HEK293T (cell line): ENCODE results near the gene ETV6.

Source experiments
- CTCF ChIA-PET: fragments of 350-600 bp; formaldehyde crosslinking; extraction: SDS; loops from one replicate; lab custom pipeline; 2021; ENCODE audit warnings: antibody characterized with exemption, inconsistent platforms; lab: Yijun Ruan, JAX
- POLR2A ChIA-PET: fragments of 350-600 bp; formaldehyde crosslinking; extraction: SDS; loops from one replicate; lab custom pipeline; 2020; ENCODE audit warnings: antibody characterized with exemption, inconsistent platforms; lab: Yijun Ruan, JAX
- DNase-seq: peaks from one replicate; pipeline ENCODE4 v3.0.0; 2012; ENCODE audit warnings: mixed read lengths; ENCODE audit errors: extremely low spot score
- ARNT ChIP-seq: fragments of 450-650 bp; IDR thresholded peaks from 2 replicates; pipeline ENCODE4 v1.6.1; 2017; ENCODE audit warnings: mild to moderate bottlenecking
- BHLHE40 ChIP-seq: fragments of 450-650 bp; IDR thresholded peaks from 2 replicates; pipeline ENCODE4 v1.6.1; 2016; ENCODE audit warnings: mild to moderate bottlenecking, moderate library complexity, borderline replicate concordance
- CTBP1 ChIP-seq: fragments of 450-650 bp; IDR thresholded peaks from 2 replicates; pipeline ENCODE4 v1.6.1; 2016; ENCODE audit warnings: borderline replicate concordance
- ELF4 ChIP-seq: fragments of 450-650 bp; IDR thresholded peaks from 2 replicates; pipeline ENCODE4 v1.6.1; 2017; ENCODE audit warnings: antibody characterized with exemption
- FOXA1 ChIP-seq: fragments of 450-650 bp; IDR thresholded peaks from 2 replicates; pipeline ENCODE4 v1.6.1; 2016; ENCODE audit warnings: mild to moderate bottlenecking
- FOXK2 ChIP-seq: fragments of 450-650 bp; IDR thresholded peaks from 2 replicates; pipeline ENCODE4 v1.6.1; 2016; ENCODE audit warnings: mild to moderate bottlenecking
- FOXM1 ChIP-seq: fragments of 450-650 bp; IDR thresholded peaks from 2 replicates; pipeline ENCODE4 v1.6.1; 2017; ENCODE audit warnings: mild to moderate bottlenecking, borderline replicate concordance
- HDGF ChIP-seq: fragments of 450-650 bp; IDR thresholded peaks from 2 replicates; pipeline ENCODE4 v1.6.1; 2017; ENCODE audit warnings: antibody characterized with exemption, borderline replicate concordance
- L3MBTL2 ChIP-seq: fragments of 450-650 bp; conservative IDR thresholded peaks from 2 replicates; pipeline ENCODE4 v1.6.1; 2016; ENCODE audit warnings: mild to moderate bottlenecking
- LEF1 ChIP-seq: fragments of 450-650 bp; IDR thresholded peaks from 2 replicates; pipeline ENCODE4 v1.6.1; 2017; ENCODE audit warnings: mild to moderate bottlenecking, borderline replicate concordance
- NFRKB ChIP-seq: fragments of 450-650 bp; IDR thresholded peaks from 2 replicates; pipeline ENCODE4 v1.6.1; 2016; ENCODE audit warnings: mild to moderate bottlenecking, moderate library complexity
- SP1 ChIP-seq: fragments of 450-650 bp; IDR thresholded peaks from 2 replicates; pipeline ENCODE4 v1.6.1; 2017
- SUZ12 ChIP-seq: fragments of 450-650 bp; IDR thresholded peaks from 2 replicates; pipeline ENCODE4 v1.6.1; 2016; ENCODE audit warnings: mild to moderate bottlenecking
- TARDBP ChIP-seq: fragments of 450-650 bp; IDR thresholded peaks from 2 replicates; pipeline ENCODE4 v1.6.1; 2016
- ZNF384 ChIP-seq: fragments of 450-650 bp; IDR thresholded peaks from 2 replicates; pipeline ENCODE4 v1.6.1; 2016
- TF ChIP-seq, protein P1 (sequence below): fragments of 450-650 bp; IDR thresholded peaks from 2 replicates; pipeline ENCODE4 v1.6.1; 2016

The ETV6 gene

DNA sequence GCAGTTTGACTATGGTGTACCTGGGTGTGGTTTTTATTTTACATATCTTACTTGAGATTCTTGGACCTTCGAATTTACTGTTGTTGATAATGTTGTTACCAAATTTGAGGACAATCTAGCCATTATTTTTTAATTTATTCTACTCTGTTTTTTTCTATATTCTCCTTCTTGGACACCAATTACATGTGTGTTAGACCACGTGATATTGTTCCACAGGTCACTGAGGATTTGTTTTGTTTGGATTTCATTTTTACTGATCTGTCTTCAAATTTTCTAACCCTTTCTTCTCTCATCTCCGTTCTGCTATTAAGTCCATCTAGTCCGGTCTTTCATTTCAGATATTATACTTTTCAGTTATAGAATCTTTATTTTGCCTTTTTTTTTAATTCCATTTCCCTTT, 216.3 kb downstream of the ETV6 start:
- ChIA-PET POLR2A (no interaction called here), CTCF (no interaction called here)
- TF ChIP-seq L3MBTL2 = no peak
- no peak for TF ChIP-seq SUZ12
- DNase-seq = no peak

DNA sequence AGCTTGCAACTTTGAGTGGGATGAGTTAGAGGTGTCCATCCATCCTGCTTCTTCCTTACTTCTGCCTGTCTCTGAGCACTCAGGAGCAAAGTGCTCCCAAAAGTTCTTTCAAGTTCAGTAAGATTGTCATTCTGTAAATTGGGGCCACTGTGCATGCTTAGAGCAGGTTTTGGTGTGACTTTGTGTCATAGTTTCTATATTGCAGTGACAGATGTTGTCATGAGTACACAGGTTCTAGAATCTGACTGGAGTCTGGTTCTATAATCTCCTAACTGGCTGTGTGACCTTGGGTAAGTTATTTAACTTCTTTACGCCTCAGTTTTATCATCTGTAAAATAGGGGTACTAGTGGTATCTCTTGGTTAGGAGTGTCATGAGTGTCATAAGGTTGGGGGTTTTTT, 218.6 kb downstream of the ETV6 start:
- CTCF ChIA-PET = no interaction called here
- POLR2A ChIA-PET = no interaction called here
- no peak for DNase-seq
- TF ChIP-seq LEF1 = no peak
- TF ChIP-seq FOXA1 = no peak
- TF ChIP-seq ZNF384 = no peak
- TF ChIP-seq ARNT = no peak
- TF ChIP-seq, protein P1, sequence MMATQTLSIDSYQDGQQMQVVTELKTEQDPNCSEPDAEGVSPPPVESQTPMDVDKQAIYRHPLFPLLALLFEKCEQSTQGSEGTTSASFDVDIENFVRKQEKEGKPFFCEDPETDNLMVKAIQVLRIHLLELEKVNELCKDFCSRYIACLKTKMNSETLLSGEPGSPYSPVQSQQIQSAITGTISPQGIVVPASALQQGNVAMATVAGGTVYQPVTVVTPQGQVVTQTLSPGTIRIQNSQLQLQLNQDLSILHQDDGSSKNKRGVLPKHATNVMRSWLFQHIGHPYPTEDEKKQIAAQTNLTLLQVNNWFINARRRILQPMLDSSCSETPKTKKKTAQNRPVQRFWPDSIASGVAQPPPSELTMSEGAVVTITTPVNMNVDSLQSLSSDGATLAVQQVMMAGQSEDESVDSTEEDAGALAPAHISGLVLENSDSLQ = no peak
- TF ChIP-seq FOXK2 = no peak
- TF ChIP-seq SUZ12 = no peak
- no peak for TF ChIP-seq FOXM1
- no peak for TF ChIP-seq BHLHE40
- no peak for TF ChIP-seq TARDBP

DNA sequence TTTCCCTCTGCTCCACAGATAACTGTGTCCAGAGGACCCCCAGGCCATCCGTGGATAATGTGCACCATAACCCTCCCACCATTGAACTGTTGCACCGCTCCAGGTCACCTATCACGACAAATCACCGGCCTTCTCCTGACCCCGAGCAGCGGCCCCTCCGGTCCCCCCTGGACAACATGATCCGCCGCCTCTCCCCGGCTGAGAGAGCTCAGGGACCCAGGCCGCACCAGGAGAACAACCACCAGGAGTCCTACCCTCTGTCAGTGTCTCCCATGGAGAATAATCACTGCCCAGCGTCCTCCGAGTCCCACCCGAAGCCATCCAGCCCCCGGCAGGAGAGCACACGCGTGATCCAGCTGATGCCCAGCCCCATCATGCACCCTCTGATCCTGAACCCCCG, 219.9 kb downstream of the ETV6 start:
- ChIA-PET CTCF (no interaction called here), POLR2A (no interaction called here)
- DNase-seq = no peak
- TF ChIP-seq CTBP1 (no peak), LEF1 (no peak), FOXK2 (no peak), FOXA1 (no peak), ARNT (no peak), ZNF384 (no peak), NFRKB (no peak), SP1 (no peak), HDGF (no peak), SUZ12 (no peak), L3MBTL2 (no peak), ELF4 (no peak), TARDBP (no peak), BHLHE40 (no peak)
- TF ChIP-seq, protein P1 = no peak

DNA sequence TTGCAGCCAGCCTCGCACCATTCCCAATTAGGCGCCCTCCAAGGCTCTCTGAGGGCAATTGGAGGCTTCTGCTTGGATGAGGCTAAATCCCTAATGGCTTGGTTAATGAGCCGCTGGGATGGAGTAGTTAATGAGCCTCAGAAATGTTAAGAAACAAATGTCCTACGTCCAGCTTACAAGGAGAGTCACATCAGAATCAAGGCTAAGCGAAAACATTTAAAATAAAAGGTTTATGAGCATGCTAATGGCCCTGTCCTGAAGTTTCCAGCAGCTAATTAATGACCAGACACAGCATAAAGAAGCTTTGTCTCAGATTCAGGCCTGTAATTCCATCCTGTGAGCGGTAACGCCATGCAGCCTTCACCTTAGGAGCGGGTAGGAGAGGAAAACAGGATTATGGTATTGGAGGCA, 220.6 kb downstream of the ETV6 start:
- DNase-seq = no peak
- ChIA-PET POLR2A (no interaction called here), CTCF (no interaction called here)
- TF ChIP-seq TARDBP (no peak), CTBP1 (no peak), LEF1 (no peak), BHLHE40 (no peak), ARNT (no peak), FOXA1 (no peak), ELF4 (no peak), SP1 (no peak), NFRKB (no peak), HDGF (no peak), ZNF384 (no peak), SUZ12 (no peak), FOXK2 (no peak)
- TF ChIP-seq, protein P1 = no peak

DNA sequence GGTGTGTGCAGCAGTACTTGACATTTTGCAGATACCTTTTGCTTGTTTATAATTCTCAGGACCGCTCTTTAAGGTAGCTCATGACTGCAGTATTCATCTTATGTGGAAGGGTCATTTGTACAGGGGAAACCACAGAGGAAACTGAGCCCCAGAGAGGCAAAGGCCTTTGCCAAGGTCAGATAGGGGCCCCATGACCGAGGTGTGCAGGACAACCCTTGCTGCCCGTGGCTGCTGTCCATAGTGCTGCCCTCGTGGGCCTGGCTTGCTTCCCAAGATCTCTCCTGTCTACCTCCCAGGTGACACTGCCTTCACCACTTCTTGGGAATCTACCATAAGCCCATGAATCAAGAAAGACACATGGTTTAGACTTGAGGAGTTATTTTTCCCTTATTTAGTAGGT, 222.6 kb downstream of the ETV6 start:
- POLR2A ChIA-PET = interaction anchor here (0.9 kb wide), 1 partner anchor 36 kb away, joined by 3 read pairs; no protein-coding TSS in a partner anchor
- DNase-seq = no peak
- CTCF ChIA-PET = no interaction called here
- TF ChIP-seq BHLHE40 (no peak), FOXA1 (no peak), TARDBP (no peak), FOXM1 (no peak), ZNF384 (no peak), LEF1 (no peak), ELF4 (no peak), NFRKB (no peak), SP1 (no peak), ARNT (no peak), HDGF (no peak), FOXK2 (no peak), SUZ12 (no peak), CTBP1 (no peak)
- TF ChIP-seq, protein P1 = no peak

DNA sequence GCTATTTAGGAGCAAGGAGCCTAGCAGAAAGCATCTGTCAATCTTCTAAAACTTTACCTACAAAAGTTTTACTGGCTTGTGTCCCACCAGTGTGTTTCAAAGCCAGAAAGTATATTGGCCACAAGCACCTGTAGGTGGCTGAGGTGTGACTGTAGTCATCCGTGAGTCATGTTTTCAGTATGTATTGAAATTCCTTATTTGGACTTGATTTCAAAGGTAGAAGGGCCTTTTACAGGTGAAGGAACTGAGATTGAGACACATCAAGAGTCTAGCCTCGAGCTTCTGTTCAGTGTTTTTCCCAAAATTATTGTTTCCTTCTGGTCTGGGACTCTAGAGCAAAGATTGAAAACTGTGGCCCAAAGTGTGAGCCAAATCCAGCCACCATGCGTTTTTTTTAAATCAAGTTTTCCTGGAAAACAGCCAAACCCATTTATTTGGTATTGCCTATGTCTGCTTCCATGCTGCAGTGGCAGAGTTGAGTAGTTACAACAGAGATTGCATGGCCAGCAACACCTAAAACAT, 226.0 kb downstream of the ETV6 start:
- TF ChIP-seq BHLHE40 = no peak
- no peak for TF ChIP-seq SUZ12
- TF ChIP-seq ZNF384 = no peak
- no peak for TF ChIP-seq FOXM1
- no peak for TF ChIP-seq FOXA1
- TF ChIP-seq HDGF = no peak
- TF ChIP-seq ELF4 = no peak
- no peak for TF ChIP-seq TARDBP
- TF ChIP-seq FOXK2 = no peak
- TF ChIP-seq, protein P1 = no peak
- no peak for TF ChIP-seq L3MBTL2
- no peak for TF ChIP-seq NFRKB
- no peak for TF ChIP-seq LEF1
- TF ChIP-seq CTBP1 = no peak
- TF ChIP-seq SP1 = no peak
- TF ChIP-seq ARNT = no peak
- CTCF ChIA-PET = interaction anchor here (0.7 kb wide), 1 partner anchor 760 kb away, joined by 3 read pairs; no protein-coding TSS in a partner anchor
- no peak for DNase-seq
- POLR2A ChIA-PET = no interaction called here
